Upper lobe of left lung (tissue), 4 donors: Measurements from ENCODE around the gene PPP1R12B.

Experiments used
- CTCF ChIP-seq, 6 experiments: fragments of 450-650 bp in 4 of 6; fragments of 200-600 bp in 2 of 6; sonication (generic) in 2 of 6; IDR thresholded peaks; one replicate each; pipeline ENCODE4 v1.5.1; 2016 to 2019; ENCODE audit warnings: antibody characterized with exemption in 6 of 6
- EP300 ChIP-seq, 4 donors: sonication (generic); formaldehyde crosslinking; IDR thresholded peaks; one replicate each; pipeline ENCODE4 v1.5.1; 2017; ENCODE audit warnings: antibody characterized with exemption in 4 of 4, control low read depth in 2 of 4
- POLR2A ChIP-seq, 4 donors: fragments of 450-650 bp; IDR thresholded peaks; one replicate each; pipeline ENCODE4 v1.5.1; 2016 to 2017; ENCODE audit warnings: antibody characterized with exemption in 4 of 4, mild to moderate bottlenecking in 2 of 4

DNA sequence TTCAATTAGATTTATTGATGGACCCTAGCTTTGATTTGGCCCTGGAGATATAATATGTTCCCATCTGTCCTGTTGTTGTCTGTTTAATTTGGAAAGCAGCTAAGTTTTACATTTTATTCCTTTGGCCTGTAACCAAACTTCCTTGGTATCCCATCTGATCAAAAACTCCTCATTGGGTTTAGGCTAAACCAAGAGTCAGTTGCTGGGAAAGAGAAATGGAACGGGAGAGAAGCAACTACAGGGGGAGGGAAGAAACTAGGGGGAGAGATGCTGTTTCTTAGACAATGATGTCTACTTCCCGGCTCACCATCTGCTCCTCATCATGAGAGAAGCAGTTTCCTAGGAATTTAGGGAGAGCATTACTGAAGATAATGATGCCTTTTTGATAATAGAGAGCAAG, 219.9 kb downstream of the PPP1R12B start:
- no peak for TF ChIP-seq CTCF (IDR thresholded peaks at IDR 0.05)
- no peak for TF ChIP-seq POLR2A (IDR thresholded peaks at IDR 0.05)
- no peak for TF ChIP-seq EP300 (IDR thresholded peaks at IDR 0.05)
